ENCODE data around the gene LIMS1. TPM values are rescaled to one million over a fixed set of nuclear protein-coding genes. Genes with fewer than 3 reads are reported as not detected.
"Not testable (repeated sequence)": the region's sequence is repeated elsewhere in the genome, so short reads cannot be mapped to it uniquely, and the experiment has no call there.

Gene LIMS1
- total RNA-seq, 1 donor from 2014 or later: 50.2 TPM

- intact Hi-C loops (cut with DNase I); DNase-seq (ENCODE audit: low spot score); ATAC-seq: not testable (repeated sequence)
Observed at GRCh38 chr2:108672200-108672805, 138.0 kb downstream of the LIMS1 start.

- DNase-seq (ENCODE audit: low spot score); intact Hi-C loops (cut with DNase I); ATAC-seq: not testable (repeated sequence)
Observed at GRCh38 chr2:108676522-108676921, 142.3 kb downstream of the LIMS1 start.

GRCh38 chr2:108677239-108677744, 143.0 kb downstream of the LIMS1 start:
- ATAC-seq; intact Hi-C loops (cut with DNase I); DNase-seq (ENCODE audit: low spot score): not testable (repeated sequence)

- peak; percentile 82 for ATAC-seq
- intact Hi-C loops (cut with DNase I); DNase-seq (ENCODE audit: low spot score): not testable (repeated sequence)
Observed at GRCh38 chr2:108678198-108678651, 144.0 kb downstream of the LIMS1 start.

- ATAC-seq: peak; percentile 59
- intact Hi-C loops (cut with DNase I); DNase-seq (ENCODE audit: low spot score): not testable (repeated sequence)
Observed at GRCh38 chr2:108680805-108681204, 146.5 kb downstream of the LIMS1 start.

GRCh38 chr2:108688818-108689756, 154.8 kb downstream of the LIMS1 start:
- DNase-seq (ENCODE audit: low spot score); intact Hi-C loops (cut with DNase I); ATAC-seq: not testable (repeated sequence)

GRCh38 chr2:108690001-108690400, 155.7 kb downstream of the LIMS1 start:
- ATAC-seq: peak; percentile 59
- intact Hi-C loops (cut with DNase I); DNase-seq (ENCODE audit: low spot score): not testable (repeated sequence)

GRCh38 chr2:108691447-108691846, 157.2 kb downstream of the LIMS1 start:
- ATAC-seq (no peak), DNase-seq (ENCODE audit: low spot score) (no peak)
- intact Hi-C loops (cut with DNase I): no loop called here

GRCh38 chr2:108701208-108701607, 166.9 kb downstream of the LIMS1 start:
- intact Hi-C loops (cut with DNase I): no loop called here
- DNase-seq (ENCODE audit: low spot score): no peak
- no peak for ATAC-seq

- DNase-seq (ENCODE audit: low spot score): no peak
- no peak for ATAC-seq
- intact Hi-C loops (cut with DNase I): no loop called here
Observed at GRCh38 chr2:108701806-108702205, 167.5 kb downstream of the LIMS1 start.

GRCh38 chr2:108704871-108705270, 170.6 kb downstream of the LIMS1 start:
- DNase-seq (ENCODE audit: low spot score): no peak
- no peak for ATAC-seq
- intact Hi-C loops (cut with DNase I): no loop called here

GRCh38 chr2:108707300-108707699, 173.0 kb downstream of the LIMS1 start:
- intact Hi-C loops (cut with DNase I): no loop called here
- no peak for ATAC-seq
- no peak for DNase-seq (ENCODE audit: low spot score)

GRCh38 chr2:108716971-108717370, 182.7 kb downstream of the LIMS1 start:
- DNase-seq (ENCODE audit: low spot score); intact Hi-C loops (cut with DNase I); ATAC-seq: not testable (repeated sequence)

- DNase-seq (ENCODE audit: low spot score) (peak; percentile 96), ATAC-seq (peak; percentile 100)
- intact Hi-C loops (cut with DNase I): no loop called here
Observed at GRCh38 chr2:108719149-108720044, 185.1 kb downstream of the LIMS1 start, which contains the start of gene RANBP2. Gene RANBP2 (plus strand): TSS chr2:108719482. CDS start chr2:108719607, 125 bp downstream.

GRCh38 chr2:108726048-108726447, 191.8 kb downstream of the LIMS1 start:
- intact Hi-C loops (cut with DNase I); DNase-seq (ENCODE audit: low spot score); ATAC-seq: not testable (repeated sequence)

- ATAC-seq; DNase-seq (ENCODE audit: low spot score); intact Hi-C loops (cut with DNase I): not testable (repeated sequence)
Observed at GRCh38 chr2:108734656-108735055, 200.4 kb downstream of the LIMS1 start.

All from sciatic nerve (tissue), 2 donors.